K562 (cell line): ENCODE data around the gene ZNRF3.

Experiments used
- ATF7 ChIP-seq: fragments of 450-650 bp; IDR thresholded peaks from 2 replicates; pipeline ENCODE4 v1.7.1; 2014; ENCODE audit warnings: mild to moderate bottlenecking, moderate library complexity
- CBX2 ChIP-seq: fragments of 200-600 bp; sonication (generic); IDR thresholded peaks from one replicate; pipeline ENCODE4 v1.6.1; 2012; ENCODE audit warnings: mild to moderate bottlenecking, low read length, inconsistent platforms; ENCODE audit not compliant: insufficient read depth, poor library complexity, severe bottlenecking
- MAZ ChIP-seq, 2 experiments: fragments of 450-650 bp in 1 of 2; sonication (generic) in 1 of 2; formaldehyde crosslinking; IDR thresholded peaks in 1 of 2; conservative IDR thresholded peaks in 1 of 2; 2 replicates each; pipeline versions ENCODE4 v1.4.0 to v1.5.0; 2020; ENCODE audit warnings: mild to moderate bottlenecking in 1 of 2, missing genetic modification reagents in 1 of 2
- MBD2 ChIP-seq: sonication (generic); IDR thresholded peaks from 2 replicates; pipeline ENCODE4 v1.6.1; 2016; ENCODE audit warnings: low read depth, borderline replicate concordance
- MYNN ChIP-seq, 2 experiments: sonication (generic); formaldehyde crosslinking in 1 of 2; IDR thresholded peaks; 2 replicates each; pipeline versions ENCODE4 v1.5.0 to v1.6.1; 2016 to 2020; ENCODE audit warnings: antibody characterized with exemption in 1 of 2, missing genetic modification reagents in 1 of 2
- POLR2A ChIP-seq: fragments of 450-650 bp; conservative IDR thresholded peaks from 2 replicates; pipeline ENCODE4 v1.6.1; 2016
- SP2 ChIP-seq: IDR thresholded peaks from 2 replicates; pipeline ENCODE4 v1.6.1; 2011; ENCODE audit warnings: mild to moderate bottlenecking, low read depth, low read length, moderate library complexity; ENCODE audit not compliant: poor library complexity, severe bottlenecking; ENCODE audit errors: extremely low read depth
- SPI1 ChIP-seq: IDR thresholded peaks from 2 replicates; pipeline ENCODE4 v1.6.1; 2011; ENCODE audit warnings: low read depth, low read length, control low read depth, borderline replicate concordance
- YY1 ChIP-seq, 3 experiments: IDR thresholded peaks; 2 replicates each; pipeline ENCODE4 v1.6.1; 2011; ENCODE audit warnings: low read length in 2 of 3, mild to moderate bottlenecking in 2 of 3, moderate library complexity in 2 of 3, borderline replicate concordance in 1 of 3, control low read depth in 1 of 3, low read depth in 1 of 3; ENCODE audit not compliant: insufficient read depth in 3 of 3, insufficient replicate concordance in 2 of 3, control insufficient read depth in 1 of 3, insufficient read length in 1 of 3; ENCODE audit errors: extremely low read depth in 1 of 3
- ZNF766 ChIP-seq: fragments of 200-800 bp; sonication (Bioruptor generic); conservative IDR thresholded peaks from 2 replicates; pipeline ENCODE4 v1.6.1; 2016; ENCODE audit warnings: missing genetic modification characterization, missing compliant biosample characterization
- TF ChIP-seq, protein P1 (sequence below), 3 experiments: IDR thresholded peaks in 2 of 3; conservative IDR thresholded peaks in 1 of 3; 2 replicates each; pipeline ENCODE4 v1.5.1; 2011 to 2012; ENCODE audit warnings: low read length in 3 of 3, mild to moderate bottlenecking in 3 of 3, control low read depth in 2 of 3, improper control_type of control experiment in 1 of 3, inconsistent platforms in 1 of 3, low read depth in 1 of 3, mixed read lengths in 1 of 3, moderate library complexity in 1 of 3; ENCODE audit not compliant: insufficient read depth in 2 of 3

DNA sequence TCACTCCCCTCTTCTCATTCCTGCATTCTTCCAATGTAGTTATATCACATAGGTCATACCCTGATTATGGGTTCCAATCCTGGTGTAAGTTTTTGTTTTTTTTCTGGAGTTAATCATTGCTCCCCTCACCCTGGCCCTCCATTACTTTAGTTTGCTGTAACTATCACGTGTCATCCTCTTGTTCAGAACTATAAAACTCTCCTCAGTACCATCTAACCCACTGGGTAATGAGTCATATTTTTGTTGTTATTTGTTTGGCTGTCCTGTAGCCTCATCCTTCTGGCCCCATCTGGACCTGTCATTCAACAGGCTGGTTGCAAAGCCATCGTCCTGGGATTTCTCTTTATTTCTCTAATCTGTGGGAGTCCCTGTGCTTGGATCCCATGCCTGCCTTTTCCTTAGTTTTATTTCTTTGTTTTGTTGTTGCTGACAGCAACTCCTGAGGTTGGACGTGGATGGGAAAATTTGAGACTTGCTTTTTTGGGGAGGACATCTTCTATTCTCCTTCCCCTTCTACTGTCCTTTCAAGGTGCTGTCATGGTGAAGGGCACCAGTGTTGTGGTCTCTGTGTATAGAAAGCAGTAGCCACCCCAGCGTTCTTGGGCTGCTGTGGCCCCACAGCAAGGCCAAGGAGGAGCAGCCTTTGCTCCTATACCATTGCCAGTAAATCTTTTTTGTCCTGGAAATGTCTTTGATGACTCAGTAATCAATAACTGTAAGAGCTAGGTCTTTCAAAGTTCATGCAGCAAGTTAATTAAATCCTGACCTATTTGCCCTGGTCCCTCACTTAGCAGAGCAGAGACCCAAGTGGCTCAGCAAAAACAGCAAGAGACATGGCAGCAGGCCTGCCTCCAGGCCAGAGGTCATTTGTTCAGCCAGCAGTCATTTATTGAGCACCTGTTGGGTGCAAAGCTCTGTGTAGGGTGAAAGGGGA is 95.8 kb downstream of the ZNRF3 start:
- TF ChIP-seq POLR2A = no peak
- TF ChIP-seq, protein P1, sequence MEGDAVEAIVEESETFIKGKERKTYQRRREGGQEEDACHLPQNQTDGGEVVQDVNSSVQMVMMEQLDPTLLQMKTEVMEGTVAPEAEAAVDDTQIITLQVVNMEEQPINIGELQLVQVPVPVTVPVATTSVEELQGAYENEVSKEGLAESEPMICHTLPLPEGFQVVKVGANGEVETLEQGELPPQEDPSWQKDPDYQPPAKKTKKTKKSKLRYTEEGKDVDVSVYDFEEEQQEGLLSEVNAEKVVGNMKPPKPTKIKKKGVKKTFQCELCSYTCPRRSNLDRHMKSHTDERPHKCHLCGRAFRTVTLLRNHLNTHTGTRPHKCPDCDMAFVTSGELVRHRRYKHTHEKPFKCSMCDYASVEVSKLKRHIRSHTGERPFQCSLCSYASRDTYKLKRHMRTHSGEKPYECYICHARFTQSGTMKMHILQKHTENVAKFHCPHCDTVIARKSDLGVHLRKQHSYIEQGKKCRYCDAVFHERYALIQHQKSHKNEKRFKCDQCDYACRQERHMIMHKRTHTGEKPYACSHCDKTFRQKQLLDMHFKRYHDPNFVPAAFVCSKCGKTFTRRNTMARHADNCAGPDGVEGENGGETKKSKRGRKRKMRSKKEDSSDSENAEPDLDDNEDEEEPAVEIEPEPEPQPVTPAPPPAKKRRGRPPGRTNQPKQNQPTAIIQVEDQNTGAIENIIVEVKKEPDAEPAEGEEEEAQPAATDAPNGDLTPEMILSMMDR (IDR thresholded peaks at IDR 0.05 in 2 of 3, conservative IDR thresholded peaks at IDR 0.05 in 1 of 3; ENCODE audit: insufficient read depth in 2 of 3, low read depth in 1 of 3, low read length in 3 of 3) = no peak
- no peak for TF ChIP-seq SP2
- TF ChIP-seq MYNN (IDR thresholded peaks at IDR 0.05) = no peak
- TF ChIP-seq MYNN (CRISPR knock-in tag; IDR thresholded peaks at IDR 0.05) = no peak
- no peak for TF ChIP-seq ATF7
- no peak for TF ChIP-seq YY1 (IDR thresholded peaks at IDR 0.05; ENCODE audit: borderline replicate concordance in 1 of 3, control insufficient read depth in 1 of 3, extremely low read depth in 1 of 3, insufficient read depth in 3 of 3, insufficient read length in 1 of 3, insufficient replicate concordance in 2 of 3, low read depth in 1 of 3, low read length in 2 of 3)
- TF ChIP-seq ZNF766 (CRISPR knock-in tag) = no peak
- TF ChIP-seq SPI1 = no peak
- no peak for TF ChIP-seq MBD2
- TF ChIP-seq MAZ (CRISPR knock-in tag; conservative IDR thresholded peaks at IDR 0.05 in 1 of 2, IDR thresholded peaks at IDR 0.05 in 1 of 2) = no peak
- no peak for TF ChIP-seq CBX2
